ENCODE data around the gene THADA.

GRCh38 chr2:43534569-43534968 is 61.3 kb downstream of the THADA start:
- TF ChIP-seq CTCF (IDR thresholded peaks at IDR 0.05) (no peak), POLR2A (IDR thresholded peaks at IDR 0.05) (no peak)
